GM19240 (cell line): Measurements from ENCODE around the gene PRKCB.

Experiments
- DNase-seq: peaks from one replicate; pipeline ENCODE4 v3.0.0; 2011; ENCODE audit warnings: low spot score; ENCODE audit not compliant: insufficient read length

PRKCB gene

DNA sequence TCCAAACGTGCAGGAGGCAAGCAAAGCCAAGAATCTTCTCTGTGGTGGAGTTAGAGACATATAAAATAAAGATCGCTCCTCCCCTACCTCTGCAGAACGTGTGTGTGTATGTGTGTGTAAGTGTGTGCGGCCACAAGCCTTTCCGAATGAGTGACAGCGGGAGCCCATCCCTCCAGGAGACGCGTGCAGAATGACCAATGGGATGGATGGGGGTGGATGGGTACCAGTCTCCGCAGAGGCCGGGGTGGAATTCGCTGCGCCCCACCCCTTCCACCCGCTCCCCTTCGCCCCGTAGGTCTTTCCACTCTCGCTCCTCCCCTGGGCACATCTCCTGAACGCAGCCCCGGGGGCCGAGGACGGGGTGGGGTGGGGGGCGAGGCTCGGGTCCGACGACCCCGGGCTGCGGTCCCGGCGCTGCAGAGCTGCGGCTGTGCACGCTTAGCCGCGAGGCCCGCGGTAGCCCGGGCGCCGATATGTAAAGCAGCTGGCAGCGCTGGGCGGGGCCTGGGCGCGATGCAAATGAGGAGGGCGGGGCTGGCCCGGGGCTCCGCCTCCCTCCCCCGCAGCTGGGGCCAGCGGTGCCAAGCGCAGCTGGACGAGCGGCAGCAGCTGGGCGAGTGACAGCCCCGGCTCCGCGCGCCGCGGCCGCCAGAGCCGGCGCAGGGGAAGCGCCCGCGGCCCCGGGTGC lies at the start of gene PRKCB:
PRKCB (plus strand) TSS at position 594 of the 688 bp plus-strand sequence.
- DNase-seq = peak; percentile 60

DNA sequence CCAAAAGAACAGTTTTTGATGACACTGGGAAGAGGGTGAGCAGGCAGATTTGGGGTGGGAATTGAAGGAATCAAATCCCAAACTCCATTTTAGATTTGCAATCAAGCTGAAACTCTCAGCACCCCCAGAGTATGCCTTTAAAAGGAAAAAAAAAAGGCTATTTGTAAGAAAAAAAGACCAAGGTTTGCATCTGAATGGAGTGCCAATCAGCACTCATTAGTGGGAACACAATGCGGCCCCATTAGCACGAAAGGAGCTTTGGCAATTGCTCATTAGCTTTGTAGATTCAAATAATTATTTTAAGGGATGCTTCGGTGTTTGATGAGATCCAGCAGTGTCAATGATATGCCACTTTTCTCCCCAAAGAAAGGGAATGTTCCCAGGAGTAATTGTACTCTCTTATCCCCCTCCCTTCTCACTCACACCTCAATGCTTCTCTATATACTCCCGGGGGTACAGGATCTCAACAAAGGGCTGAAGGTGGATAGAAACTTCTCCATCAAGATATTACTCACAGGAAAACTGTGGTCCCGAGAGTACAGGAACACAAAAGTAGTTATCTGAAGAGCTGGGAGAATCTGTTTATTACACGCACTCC lies 48.7 kb upstream of the PRKCB start:
- DNase-seq = no peak

DNA sequence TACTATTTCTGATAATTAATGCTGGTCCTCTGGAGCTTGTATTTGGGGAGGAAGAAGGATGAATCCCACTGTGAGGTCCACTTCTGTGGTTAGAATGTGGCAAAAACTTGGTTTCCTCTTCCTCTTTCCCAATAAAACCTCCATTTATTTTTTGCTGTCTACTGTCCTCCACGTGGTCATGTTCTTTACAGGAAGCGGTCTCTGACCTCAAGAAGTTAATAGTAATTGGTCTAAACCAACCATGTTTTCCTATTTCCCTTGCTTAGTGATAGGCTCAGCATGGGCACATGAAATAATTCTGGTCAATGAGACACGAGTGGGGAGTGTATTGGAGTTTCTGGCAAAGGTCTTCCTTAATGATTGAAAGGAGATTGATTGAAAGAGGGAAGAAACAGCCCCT lies 47.1 kb upstream of the PRKCB start:
- DNase-seq = no peak

DNA sequence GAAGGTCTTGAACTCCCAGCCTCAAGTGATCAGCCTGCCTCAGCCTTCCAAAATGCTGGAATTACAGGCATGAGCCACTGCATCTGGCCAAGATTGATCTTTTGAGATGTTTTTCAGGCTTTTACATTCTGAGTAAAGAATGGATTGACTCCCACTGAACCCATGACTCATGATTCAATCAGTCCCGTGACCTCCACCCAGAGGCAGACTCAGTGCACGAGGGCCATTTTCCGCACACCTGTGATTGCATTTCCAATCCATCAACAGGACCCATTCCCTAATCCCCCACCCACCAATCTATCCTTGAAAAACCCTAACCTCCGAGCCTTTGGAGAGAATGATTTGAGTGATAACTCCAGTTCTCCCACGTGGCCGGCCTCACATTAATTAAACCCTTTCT lies 40.4 kb upstream of the PRKCB start:
- no peak for DNase-seq

DNA sequence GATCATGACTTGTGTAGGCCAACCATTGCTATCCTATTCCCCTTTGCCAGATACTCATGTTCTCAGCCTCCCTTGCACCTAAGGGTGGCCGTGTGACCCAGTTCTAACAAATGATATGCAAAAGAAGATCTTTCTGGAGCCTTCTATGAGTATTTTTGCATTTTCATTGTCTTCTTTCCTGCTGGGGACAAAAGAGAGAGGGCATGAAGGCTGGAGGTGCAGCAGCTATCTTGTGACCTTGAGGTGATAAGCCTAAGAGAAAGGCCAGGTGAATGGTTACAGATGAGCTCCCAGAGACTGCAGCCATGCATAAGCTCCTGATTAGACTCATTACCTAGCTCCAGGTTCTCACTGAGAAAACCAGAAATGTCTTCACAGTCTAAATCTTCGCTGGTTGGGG lies 38.8 kb upstream of the PRKCB start:
- no peak for DNase-seq

DNA sequence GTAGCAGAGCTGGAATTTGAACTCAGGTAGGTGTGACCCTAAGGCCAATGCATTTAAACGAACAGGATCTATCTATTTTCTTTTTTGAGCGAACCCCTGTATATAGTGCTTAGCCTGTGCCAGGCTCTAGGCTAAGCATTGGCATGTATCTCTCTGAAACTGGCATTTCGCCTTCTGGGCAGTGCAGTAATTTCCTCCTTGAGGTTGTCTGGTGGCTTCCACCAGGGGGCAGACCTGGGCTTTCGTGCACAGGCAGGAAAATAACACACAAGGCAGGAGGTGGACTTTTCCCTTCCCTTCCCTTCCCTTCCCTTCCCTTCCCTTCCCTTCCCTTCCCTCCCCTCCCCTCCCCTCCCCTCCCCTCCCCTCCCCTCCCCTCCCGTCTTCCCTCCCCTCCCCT lies 34.4 kb upstream of the PRKCB start:
- peak; percentile 37 for DNase-seq

DNA sequence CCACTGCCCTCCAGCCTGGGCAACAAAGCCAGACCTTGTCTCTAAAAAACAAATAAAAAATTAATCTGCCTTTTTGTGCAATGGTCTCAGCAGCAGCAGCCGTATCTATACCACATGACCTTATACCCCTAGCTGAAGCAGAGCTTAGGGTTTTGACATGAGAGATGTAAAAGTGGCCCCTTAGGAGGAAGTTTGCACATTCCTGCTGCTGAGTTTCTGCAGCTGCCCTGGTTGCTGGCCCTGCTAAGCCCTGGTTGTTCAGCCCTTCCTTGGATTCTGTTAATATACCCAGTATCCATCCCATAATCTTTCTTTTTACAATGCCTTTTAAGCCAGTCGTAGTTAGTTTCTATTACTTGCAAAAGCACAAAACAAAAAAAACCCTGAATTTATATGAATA lies 33.0 kb upstream of the PRKCB start:
- DNase-seq = no peak

DNA sequence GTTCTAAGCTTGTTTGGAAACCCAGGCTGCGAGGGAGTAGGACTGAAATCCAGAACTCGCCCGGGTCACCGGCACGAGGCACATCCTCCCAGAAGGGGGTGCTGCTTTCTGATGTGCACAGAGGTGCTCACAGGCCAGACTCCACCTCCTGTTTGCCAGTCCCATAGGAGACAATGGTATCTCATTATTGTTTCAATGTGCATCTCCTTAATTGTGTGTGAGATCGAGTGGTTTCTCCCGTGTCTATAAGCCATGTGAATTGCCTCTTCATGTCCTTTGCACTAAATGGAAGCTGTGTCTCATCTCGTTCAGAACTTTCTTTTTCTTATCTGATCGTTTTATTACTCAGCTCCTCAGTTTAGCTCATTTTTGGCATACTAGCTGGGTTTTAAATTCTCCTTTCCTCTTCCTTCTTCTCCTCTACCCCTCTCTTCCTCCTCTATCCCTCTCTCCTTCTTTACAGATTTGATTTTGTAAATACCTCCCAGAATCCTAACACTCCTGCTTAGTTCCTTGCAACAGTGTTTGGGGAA lies 32.1 kb upstream of the PRKCB start:
- DNase-seq = peak; percentile 59

DNA sequence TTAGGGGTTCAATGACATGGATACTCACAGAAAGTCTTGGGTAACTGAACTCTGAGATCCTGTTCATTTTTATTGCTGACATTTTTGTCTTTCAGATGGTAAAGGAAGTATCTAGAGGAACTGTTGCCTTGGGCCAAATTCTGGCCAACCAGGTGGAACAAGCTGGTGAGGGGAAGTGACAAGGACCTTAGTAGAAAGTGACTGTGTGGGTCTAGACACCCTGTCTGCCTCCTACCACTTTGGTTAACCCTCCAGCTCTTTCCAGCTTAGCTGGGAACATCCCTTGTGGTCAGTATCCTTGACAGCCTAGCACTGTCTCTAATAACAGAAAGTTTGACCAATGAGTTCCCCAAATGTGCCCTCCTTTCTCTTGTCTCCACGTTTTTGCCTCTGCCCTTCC lies 28.8 kb upstream of the PRKCB start:
- DNase-seq = no peak

DNA sequence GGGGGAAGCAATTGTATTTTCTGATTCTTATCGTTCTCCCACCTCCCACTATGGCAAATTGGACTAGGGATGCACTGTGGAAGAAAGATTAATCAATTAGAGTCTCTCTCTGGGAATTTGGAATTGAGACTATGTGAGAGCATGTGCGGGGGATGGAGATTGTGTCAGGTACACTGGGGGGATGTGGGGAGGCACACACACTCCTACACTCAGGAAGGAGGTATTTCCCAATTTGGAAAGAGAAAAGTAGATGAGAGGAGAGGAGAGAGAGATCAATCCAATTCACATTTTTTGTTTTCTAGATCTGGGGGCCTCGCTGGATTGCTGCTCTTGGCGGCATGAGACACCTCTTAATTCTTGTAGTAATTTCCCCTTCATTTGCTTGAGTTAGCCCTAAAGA lies 14.3 kb upstream of the PRKCB start:
- no peak for DNase-seq

DNA sequence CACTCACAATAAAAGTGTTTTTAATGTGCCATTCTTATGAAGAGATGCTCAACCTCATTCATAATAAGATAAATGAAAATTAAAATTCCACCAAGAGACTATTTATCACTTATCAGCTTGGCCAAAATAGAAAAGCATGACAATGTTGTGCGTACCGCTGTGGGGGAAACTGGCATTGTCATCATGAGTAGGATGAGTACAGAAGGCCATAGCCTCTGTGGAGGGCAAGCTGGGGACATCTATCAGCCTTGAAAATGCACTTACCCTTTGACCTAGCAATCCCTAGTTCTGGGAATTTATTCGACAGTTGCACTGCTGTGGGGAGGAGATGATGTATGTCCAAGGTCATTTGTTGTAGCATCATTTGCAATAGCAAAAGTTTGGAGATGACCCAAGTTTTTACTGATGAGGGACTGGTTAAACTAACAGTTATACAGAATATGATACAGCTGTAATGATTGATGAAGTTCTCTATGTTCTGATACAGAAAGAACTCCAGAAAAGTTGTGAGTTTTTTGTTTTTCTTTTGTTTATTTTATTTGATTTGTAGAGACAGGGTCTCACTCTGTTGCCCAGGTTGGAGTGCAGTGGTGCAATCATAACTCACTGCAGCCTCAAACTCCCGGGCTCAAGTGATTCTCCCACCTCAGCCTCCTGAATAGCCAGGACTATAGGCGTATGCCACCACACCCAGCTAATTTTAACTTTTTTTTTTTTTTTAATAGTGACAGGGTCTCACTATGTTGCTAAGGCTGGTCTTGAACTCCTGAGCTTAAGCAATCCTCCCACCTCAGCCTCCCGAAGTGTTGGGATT lies 13.7 kb upstream of the PRKCB start:
- no peak for DNase-seq

DNA sequence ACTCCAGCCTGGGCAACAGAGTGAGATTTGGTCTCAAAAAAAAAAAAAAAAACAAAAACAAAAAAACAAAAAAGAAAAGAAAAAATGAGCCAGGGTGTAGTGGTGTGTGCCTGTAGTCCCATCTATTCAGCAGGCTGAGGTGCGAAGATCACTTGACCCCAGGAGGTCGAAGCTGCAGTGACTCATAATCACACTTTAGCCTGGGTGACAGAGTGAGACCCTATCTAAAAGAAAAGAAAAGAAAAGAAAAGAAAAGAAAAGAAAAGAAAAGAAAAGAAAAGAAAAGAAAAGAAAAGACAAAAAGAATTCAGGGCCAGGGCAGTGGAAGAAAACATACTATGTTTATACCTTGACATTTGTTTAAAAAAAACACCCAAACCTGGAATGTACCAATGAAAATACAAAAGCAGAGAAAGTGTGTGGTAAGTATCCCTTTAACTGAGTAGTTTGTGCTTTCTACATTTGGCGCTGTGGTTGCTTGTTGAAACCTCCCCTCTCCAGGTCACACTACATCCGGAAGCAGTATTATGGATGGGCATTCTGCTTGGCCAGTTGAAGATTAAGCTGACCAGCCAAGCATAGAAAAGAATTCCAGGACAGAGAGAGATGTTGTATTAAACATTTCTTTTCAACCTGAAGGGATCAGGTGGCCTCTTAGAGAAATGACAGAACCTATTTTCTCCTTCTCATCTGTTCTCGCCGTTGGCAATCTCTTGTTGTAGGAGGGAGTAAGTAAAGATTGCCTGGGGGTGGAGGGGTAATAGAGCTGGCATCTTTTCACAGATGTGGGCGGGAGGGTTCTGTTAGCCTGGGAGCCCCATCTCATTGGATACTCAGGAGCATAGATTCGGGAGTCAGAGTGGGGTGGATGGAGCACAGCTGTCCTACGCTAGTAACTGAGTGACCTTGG lies 12.1 kb upstream of the PRKCB start:
- DNase-seq = no peak

DNA sequence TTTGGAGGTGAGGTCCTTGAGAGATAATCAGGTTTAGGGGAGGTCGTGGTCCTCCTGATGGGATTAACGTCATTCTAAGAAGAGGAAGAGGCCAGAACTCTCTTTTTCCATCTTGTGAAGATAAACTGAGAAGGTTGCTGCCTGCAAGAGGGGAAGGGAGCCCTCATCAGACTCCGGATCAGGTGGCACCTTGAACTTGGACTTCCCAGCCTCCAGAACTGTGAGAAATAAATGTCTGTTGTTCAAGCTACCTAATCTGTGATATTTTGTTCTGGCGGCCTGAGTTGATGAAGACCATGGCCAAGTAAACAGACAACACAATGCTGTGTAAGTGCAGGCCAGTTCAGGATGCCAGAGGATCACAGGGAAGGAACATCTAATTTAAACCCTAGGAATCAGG lies 10.9 kb upstream of the PRKCB start:
- no peak for DNase-seq

DNA sequence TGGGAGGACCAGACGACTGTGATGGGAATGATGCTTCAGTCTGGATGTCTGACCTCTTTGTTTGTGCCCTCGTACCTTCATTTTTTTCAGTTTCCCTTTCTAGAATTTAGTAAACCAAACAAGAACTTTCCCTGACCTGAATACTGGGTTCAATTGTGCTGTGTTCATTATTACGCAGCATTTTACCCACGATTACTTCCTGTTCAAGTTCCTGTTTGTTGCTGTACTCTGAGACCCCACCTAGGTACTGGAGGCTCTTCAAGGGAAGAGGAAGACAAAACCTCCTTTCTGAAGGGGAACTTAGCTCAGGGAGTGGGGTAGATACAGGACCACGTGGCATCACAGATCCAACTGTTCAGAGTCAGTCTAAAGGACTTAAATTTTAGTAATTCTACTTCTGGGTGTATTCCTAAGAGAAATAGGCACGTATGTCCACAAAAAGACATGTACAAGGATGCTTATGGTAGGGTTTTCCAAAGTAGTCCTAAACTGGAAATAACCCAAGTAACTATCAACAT lies 9.2 kb upstream of the PRKCB start:
- no peak for DNase-seq

DNA sequence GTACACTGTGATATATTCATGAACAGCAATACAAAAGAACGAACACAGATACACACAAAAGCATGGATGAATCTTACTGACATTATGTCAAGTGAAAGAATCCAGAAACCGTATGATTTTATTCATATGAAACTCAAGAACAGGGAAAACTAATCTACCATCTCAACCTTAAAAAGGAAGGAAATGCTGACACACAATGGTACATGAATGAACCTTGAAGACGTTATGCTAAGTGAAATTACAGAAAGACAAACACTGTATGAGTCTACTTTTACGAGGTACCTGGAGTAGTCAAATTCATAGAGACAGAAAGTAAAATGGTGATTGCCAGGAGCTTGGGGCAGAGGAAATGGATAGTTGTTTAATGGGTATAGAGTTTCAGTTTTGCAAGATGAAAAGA lies 8.7 kb upstream of the PRKCB start:
- no peak for DNase-seq

DNA sequence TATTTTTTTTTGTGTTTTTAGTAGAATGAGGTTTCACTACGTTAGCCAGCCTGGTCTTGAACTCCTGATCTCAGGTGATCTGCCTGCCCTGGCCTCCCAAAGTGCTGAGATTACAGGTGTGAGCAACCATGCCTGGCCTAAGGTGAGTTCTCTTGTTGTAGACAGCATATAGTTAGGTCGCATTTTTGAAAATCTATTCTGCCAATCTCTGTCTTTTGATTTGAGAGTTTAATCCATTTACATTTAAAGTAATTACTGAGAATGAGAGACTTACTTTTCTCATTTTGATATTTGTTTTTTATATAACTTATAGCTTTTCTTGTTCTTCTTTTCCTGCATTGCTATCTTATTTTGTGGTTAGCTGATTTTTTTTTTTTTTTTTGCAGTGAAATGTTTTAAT lies 6.3 kb upstream of the PRKCB start:
- DNase-seq = no peak

DNA sequence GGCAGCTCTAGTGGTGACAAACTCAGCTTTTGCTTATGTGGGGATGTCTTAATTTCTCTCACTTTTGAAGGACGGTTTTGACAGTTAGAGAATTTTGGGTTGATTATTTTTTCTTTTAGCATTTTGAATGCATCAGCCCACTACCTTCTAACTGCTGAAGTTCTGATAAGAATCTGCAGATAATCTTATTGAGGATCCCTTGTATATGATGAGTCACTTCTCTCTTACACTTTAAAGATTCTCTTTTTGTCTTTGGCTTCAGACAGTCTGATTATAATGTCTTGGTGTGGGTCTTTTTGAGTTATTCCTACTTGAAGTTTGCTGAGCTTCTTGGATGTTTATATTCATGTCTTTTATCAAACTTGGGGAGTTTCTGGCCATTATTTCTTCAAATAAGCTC lies 5.5 kb upstream of the PRKCB start:
- DNase-seq = no peak

DNA sequence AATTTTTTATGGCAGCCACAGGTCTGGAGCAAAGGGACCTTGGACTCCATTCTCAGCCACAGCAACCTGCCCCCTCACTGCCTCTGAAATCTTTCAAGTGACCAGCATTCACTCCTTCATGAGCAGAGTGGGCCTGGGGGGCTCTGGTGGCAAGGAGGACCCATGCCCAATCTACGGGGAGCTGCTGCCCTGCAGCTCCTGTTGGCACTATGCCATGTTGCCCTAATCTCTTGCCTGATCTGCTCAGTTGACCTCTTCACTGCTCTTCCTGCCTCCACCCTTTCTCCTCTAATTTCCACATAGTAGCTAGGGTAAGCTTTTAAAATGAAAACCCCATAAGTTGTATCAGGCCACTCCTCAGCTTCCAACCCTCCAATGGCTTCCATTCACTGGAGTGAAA lies 2.9 kb upstream of the PRKCB start:
- no peak for DNase-seq

DNA sequence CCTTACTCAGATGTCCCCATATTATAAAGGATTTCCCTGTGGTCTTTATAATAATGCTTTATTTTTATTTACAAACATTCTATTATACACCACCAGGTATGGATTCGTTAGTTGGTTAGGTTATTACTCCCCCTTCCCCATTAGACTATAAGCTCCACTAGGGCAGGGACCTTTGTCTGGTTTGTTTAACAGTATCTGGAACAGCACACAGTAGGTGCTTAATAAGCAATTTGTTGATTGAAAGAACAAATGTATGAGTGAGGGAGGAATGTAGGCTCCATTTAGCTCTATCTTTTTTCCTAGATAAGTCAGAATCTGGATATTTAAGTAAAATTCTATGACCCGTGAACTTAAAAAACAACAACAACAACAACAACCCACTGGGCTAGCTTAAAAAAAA lies 2.3 kb upstream of the PRKCB start:
- DNase-seq = no peak

DNA sequence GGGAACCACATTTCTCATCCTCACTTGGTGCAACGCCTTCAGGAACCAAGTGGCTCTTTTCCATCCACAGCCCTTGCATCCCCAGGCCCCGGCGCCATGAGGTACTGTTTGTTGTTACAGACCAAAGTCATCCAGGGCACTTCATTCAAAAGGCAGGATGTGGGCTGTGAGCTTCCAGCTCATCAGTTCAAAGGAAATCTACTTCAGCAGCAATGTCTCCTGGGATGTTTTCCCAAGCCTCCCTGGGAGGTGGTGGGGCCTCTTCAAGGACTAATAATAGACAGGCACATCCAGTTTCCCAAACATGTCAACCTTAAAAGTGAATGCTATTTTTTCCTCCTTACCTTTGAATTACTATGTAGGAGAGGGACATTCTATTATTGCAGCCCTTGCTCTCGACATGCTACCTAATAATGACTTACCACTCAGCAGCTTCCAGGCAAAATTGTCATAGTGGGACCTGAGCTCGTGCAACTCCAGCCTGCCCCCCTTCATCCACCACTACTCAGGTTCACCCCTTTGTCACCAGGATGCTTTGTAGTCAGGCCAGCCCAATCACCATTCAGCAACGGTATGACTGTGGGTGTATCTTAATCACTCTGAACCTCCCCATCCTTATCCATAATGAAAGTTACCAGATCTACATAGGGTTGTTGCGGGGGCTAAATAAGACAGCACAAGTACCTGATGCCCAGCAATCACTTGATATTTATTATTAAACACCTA lies 1.7 kb upstream of the PRKCB start:
- no peak for DNase-seq

DNA sequence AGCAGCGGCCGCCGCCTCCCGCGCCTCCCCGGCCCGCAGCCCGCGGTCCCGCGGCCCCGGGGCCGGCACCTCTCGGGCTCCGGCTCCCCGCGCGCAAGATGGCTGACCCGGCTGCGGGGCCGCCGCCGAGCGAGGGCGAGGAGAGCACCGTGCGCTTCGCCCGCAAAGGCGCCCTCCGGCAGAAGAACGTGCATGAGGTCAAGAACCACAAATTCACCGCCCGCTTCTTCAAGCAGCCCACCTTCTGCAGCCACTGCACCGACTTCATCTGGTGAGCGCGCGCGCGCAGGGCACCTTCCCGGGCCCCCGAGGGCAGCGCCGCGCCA lies 258 bp downstream of the PRKCB start:
- DNase-seq = no peak
